GM18502 (cell line): ENCODE measurements around the gene ARHGAP42.

Source experiments
- ATAC-seq: cut with Tn5 transposase; IDR thresholded peaks from one replicate; pipeline ENCODE4 v1.9.1; 2021; ENCODE audit warnings: mild to moderate bottlenecking; ENCODE audit not compliant: unreplicated experiment, poor library complexity

Gene ARHGAP42

DNA sequence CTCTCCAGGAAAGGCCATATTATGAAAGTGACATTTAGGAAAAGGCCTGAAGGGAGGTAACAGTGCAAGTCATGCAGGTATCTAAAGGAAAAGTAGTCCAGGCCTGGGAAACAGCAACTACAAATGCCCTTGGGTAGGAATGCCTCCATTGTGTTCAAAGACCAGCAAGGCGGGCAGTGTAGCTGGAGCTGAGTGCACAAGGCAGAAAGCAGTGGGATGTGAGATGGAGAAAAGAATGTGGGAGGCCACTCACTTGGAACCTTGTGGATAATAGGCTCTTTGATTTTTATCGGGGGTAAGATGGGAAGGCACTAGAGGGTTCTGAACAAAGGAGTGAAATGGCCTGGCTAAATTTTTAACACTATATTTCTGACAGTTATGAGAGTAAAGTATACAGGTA is 253.9 kb downstream of the ARHGAP42 start:
- ATAC-seq, result no peak

DNA sequence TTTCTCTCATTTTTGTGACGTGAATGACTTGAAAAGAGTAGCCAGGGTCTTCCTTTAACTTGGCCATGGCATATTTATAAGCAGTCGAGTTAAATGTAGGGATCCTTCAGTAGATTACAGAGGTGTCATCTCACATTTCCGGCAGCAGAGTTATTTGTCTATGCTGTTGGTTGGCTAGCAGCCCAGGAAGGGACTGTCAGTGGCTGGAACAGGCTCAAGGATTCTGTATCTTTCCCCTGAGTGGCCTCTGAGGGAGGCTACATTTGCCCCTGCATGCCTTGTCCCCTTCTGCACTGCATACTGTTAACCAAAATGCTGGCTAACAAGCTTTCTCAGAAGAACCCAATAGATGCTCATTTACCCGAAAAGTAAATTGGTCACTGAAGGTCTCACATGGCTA is 254.9 kb downstream of the ARHGAP42 start:
- no peak for ATAC-seq

DNA sequence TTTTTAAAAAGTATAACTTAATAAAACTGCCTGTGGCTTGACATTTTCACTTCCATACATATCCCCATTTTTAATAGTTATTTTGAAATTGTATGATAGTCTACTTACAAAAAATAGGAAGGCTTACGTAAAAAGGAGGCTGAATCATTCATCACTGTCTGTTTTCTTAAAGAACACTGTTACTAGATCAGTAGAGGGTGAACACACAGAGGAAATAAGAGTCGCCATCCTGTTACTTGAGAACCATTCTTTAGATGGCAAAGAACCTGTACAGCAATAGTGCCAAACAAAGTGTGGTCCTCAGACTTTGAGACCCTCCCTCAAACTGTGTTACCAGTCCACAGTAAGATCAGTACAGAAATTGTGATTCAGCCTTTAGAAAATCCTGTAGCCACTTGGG is 261.8 kb downstream of the ARHGAP42 start:
- no peak for ATAC-seq

DNA sequence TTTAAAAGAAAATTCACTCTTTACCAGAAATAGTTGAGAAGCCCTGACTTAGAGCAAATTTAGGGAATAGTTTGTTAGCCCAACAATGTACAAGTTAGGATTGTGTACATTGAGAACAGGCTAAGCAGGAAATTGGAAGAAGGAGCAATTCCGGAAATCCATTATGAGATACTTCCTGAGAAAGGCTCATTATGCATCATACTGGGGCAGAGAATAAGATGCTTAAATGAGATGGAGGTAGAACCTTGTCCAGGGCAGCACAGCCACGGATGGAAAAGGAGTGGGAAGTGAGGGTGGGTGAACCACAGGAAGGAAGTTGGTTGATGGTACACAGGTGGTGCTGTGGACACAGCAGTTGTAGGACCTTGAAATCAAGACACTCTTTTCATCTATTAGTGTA is 262.4 kb downstream of the ARHGAP42 start:
- ATAC-seq, result no peak

DNA sequence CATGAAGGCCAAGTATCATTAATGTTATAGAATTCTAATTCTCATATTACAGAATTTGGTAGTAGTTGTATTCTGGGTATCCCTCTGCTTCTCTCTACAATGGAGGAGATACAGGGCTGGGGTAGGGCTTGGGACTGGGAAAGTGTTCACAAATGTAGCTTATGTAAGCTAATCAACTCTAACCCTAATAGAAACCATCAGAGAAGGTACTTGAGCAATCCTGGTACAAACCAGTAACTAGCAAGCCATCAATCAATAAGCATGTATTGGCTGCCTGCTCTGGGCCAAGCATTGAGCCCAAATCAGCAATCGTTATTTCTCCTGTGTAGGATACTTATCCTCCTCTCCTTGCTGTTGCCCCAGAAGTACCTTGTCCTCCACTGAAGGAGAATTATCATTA is 268.2 kb downstream of the ARHGAP42 start:
- no peak for ATAC-seq

DNA sequence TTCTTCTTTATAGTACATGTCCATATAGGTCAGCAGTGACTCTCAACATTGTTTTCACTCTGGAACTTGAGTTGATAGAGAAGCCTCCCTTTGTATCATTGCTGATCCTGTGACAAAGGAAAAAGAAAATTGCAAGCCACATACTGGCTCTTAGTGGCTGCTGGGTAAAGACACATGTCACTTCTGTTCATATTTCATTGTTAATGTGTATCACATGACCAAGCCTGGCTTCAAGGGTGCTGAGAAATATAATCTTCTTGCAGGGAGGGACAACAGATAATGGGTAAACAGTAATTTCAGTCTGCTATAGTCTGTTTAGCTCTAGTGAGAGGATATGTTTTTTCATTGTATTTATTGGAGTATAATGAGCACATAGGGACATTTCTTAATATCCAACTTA is 269.3 kb downstream of the ARHGAP42 start:
- no peak for ATAC-seq

DNA sequence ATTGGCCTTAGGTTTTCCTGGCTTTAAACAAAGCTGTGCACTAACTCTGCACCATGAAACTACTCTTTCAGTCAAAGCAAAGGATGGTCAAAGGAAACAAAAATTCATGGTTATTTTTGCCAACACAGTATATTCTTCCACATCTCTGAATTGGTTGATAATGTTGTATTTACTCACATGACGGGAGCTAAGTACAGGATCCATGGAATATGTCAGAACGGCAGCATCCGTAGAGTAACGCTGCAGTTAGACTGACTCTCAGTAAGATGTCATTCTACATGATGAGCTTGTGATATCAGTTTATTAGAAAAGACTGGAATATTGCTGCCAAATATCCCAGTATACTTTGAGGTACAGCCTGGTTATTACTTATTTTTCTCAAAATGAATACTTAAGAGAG is 270.4 kb downstream of the ARHGAP42 start:
- no peak for ATAC-seq

DNA sequence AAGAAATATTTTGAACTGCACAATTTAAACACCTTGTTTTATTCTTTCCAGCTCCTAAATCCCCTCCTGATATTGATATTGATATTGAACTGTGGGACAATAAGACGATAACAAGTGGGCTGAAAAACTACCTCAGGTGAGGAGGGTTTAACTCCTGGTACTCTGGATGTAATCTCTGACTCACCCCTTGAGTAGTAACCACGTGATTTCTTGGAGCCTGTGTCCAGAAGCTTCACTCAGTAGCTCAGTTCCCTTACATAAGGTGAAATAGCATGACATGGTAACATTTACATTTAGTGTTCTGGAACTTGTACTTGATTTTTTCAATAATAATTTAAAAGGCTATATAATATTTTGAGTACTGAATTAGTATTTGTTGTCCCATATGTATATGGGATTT is 274.5 kb downstream of the ARHGAP42 start:
- ATAC-seq, result no peak

DNA sequence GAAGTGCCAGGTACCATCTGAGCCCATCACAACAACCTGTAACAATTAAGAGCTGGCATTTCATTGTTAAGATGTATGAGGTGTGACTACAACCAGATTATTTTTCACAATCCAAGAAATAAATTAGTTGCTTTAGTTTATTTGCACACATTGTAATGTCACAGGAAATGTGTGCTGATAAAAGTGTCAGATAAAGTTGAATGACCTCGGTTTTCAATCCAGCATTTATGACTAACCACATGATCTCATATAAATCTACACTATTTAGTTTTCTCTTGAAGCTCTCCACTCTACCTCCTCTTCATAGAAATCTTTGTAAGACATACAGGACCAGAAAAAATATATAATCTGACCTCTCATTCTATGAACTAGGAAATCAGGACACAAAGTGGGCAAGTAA is 276.3 kb downstream of the ARHGAP42 start:
- ATAC-seq, result no peak

DNA sequence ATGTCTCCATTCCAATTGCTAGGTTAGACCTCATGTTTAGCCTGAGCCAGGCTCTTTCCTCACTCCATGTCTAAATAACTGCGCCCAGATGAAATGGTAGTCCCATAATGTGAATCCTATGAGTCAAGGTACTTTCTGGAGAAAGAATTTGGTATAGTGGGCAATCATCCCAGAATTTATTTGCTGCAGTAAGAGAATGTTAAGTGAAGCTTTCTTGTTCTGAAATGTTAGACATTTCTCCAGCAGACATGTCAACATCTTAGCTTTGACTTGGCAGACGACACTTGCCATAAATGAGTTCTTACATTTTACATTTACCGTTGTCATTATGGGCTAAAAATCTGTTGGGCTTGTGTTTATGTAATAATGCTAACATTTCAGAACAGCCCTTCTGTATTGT is 277.3 kb downstream of the ARHGAP42 start:
- ATAC-seq, result no peak

DNA sequence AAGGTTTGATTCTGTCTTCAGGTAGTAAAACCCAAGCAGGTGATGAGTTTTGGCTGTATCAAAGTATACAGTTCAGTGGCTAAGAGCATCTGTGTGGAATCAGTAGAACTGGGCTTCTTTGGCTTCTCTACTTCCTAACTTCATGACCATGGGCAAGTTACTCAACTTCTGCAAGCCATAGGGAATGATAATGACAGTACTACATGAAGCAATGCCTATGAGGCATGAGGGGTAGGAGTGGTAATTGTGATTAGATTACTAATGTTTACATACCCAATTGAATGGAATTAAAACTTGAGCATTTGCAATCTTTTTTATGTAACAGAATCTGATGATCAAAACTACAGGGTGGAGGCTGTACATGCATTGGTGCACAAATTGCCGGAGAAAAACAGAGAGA is 278.3 kb downstream of the ARHGAP42 start:
- no peak for ATAC-seq

DNA sequence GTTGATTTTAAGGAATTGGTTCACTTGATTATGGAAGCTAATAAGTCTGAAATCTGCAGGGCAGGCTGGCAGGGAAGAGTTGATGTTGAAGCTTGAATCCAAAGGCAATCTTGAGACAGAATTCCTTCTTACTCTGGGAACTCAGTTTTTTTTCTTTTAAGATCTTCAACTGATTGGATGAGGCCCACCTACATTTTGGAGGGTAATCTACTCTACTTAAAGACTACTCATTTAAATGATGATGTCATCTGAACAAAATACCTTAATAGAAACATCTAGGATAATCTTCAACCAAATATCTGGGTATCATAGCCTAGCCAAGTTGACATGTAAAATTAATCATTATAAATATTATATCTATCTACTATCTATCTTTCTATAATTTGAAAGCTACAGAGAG is 279.3 kb downstream of the ARHGAP42 start:
- no peak for ATAC-seq

DNA sequence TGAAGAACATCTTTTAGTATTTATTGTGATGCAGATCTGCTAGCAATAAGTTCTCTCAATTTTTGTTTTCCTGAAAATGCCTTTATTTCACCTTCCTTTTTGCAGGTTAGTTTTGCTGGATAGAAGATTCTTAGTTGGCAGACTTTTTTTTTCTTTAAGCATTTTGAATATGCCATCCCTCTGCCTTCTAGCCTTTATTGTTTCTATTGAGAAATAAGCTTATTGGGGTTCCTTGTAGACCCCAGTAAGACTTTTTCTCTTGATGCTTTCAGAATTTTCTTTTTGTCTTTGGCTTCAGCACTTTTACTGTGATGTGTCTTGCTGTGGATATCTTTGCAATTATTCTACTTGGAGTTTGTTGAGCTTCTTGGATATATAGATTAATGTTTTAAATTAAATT is 281.9 kb downstream of the ARHGAP42 start:
- ATAC-seq, result no peak

DNA sequence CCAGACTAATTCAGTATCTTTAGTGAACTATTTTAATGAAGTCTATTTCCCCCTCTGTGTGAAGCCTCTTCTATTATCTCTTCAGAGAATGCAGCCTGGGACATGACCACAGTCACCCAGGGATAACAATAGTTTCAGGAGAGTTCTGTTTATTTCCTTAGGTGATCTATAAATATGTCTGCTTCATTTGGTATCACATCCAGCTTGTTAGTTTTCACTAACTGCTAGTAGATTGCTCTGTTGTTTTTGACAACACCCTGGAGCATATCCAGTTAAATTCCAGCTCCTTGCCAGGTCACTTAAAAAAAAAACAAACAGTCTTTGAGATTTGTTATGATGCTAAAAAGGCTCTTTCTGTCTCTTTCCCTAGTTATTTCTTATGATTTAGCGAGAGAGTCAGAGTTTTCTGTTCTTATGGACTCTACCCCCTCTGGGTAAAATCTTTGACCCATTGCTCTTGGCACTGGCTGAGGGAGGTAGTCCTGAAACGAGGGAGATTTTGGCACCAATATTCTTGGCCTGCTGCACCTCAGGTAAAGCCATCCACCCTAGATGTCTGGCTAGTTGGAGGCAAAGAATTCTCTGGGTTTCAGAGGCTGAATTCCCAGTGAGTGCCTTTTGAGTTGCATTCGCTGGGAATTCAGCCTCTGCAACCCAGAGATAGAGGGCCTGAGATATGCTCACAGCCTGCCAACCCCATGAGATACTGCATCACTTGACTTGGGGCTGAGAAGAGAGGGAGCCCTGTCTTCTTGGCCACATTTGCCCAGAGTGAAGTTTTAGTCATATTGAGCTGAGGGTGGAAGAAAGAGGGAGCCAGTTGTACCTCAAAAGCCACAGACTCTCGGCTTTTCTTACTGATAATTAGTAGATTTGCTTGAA is 283.4 kb downstream of the ARHGAP42 start:
- no peak for ATAC-seq

DNA sequence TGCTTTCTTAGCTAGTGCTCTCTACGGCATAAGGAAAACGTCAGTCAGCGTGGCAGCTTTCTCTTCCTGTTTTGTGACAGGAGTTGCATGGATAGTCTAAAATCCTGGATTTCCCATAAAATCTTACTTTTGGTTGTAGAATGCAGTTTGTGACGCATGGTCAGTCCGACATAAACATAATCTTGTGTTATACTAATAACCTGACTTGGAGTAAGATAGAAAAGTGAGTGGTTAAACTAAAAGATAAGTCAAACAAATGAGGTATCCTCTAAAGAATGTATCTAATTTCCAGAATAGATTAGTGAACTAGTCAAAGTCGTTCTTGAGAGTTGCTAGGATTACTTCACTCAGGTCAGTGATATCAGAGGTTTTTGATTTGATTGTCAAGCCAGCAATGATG is 285.0 kb downstream of the ARHGAP42 start:
- no peak for ATAC-seq

DNA sequence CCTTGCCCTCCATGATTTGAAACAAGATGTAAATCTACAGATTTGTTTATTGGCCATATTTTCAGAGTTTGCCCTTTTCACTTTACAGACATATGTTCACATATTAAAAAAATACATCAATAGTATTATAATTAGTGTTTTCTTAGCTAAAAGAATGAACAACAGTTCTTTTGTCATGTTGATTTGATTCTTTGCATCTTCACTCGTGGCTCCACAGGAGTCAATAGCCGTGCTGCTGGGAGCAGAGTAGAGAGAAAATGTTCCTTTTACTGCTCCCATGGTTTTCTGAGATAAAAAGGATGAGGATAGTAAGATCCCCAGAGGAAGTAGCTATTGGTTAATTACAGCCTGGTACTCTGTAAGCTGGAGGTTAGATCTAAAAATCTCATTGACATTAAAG is 291.4 kb downstream of the ARHGAP42 start:
- no peak for ATAC-seq

DNA sequence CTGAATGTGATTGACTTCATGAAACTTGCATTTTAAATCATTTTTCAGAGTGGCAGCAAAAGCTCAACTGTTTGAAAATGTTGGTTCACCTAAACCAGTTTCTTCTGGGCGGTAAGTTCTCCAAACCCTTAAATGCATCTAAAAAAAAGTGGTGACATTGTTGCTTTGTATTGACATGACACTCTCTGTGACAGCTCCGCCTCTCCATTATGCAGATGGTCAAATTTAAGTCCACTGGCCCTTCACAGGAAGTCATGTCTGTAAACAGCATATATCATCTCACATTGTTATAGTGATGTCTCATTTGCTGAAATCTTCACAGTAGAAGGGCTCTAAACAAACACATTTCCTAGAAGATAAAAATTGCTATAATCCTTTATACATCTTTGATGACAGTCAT is 291.9 kb downstream of the ARHGAP42 start:
- no peak for ATAC-seq

DNA sequence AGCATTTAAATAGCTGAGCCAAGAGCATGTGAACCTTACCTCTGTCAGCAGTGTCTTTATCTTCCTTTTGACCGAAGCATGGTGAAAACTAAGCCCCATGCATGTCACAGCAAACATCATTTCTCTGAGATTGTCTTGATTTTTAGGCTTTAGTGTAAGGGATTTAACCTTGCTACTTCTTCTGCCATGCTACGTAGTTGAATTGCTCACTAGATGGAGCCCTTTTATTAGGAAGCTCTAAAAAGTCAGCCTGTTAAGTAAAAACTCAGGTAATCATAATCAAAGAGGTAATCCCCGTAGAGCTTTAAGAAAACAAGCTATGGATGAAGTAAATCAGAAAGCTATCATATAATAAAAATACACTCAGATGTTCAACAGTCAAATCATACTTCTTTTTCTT is 293.1 kb downstream of the ARHGAP42 start:
- ATAC-seq, result no peak

DNA sequence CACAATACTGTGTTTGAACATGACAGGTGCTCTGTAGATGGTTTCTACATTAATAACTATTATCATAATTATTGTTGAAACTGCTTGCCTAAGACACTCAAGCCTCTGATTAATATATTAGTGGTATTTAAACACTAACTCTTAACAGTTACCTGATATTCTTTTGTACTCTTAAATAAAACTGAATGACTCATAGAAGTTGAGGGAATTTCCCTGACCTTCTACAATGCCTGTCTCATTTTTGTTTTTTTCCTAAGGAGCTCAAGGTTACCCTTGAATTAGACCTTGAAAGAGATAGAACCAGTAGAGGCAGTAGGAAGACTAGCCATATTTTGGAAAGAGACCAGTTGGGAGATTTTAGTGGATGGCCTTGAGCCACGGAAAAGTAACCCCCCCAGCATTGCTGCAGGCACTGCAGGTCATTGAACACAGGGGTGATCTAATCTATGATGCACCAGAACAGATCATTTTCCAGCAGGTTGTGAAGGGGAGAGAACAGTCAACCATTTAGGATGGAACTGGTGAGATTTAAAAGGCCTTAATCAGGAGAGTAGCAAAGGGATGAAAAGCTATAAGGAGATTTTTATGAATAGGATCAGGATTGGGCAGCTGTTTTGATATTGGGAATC is 294.2 kb downstream of the ARHGAP42 start:
- ATAC-seq, result no peak

DNA sequence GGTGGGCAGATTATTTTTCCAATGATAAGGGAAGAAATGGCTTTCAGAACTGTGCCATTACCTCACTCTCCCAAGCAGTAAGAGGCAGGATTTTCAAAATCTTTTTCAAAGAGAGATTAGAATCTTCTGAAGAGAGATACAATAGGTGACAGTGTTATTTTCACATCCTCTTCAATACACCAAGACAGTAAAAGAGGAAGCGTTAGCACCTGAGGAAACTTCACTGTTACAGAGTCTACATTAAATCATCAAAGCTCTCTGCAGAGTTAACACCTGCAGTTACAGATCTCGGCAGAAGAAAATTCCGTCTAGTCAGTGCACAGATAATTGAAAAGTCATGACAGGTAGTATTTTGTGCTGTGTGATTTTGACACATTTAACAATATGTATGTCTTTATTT is 297.6 kb downstream of the ARHGAP42 start:
- peak; percentile 72 for ATAC-seq

DNA sequence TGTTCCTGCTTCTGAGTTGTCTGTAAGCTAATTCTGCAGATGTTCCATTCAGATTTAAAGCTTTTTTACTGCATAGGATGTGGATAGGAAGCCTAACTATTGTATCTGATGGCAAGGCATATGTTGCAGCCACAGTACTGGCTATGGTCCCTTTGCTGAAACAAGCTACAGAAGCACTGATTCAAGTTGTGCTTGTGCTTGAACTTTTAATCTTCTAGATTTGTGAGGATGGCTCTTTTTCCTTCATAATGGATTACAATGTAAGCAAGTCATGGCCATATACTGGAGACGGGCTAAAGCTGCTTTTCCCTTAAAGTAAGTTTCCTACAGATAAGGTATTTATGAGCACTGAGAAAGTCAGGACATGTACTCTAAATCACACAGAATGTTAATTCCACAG is 303.8 kb downstream of the ARHGAP42 start:
- no peak for ATAC-seq

DNA sequence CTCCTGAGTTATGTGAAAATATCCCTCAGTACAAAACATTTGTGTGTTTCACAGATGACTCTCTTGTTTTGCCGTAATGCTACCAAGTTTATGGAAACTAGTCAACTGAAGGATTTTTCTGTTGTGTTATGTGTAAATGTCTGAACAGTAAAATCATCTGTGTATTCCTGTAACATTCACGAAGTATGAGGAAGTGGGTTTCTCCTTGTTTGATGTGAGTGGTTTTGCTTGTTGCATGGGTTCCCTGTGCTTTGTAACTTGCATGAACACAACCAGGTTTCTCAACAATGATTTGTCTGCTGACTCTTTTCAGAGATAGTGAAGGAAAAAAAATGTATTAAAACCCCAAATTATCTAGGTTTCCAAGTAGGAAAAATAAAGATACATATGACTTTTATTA is 304.5 kb downstream of the ARHGAP42 start:
- no peak for ATAC-seq
